Hematopoietic multipotent progenitor cell treated with erythropoietin and hydrocortisone succinate and interleukin-3 and kit ligand, for 6 days (in vitro differentiated cells): Measurements from ENCODE around the gene UQCC2.

Source experiments
- DNase-seq: peaks from one replicate; pipeline ENCODE4 v3.0.0-alpha.2; 2015

The UQCC2 gene

GRCh38 chr6:33725222-33725621 lies 13.7 kb upstream of the UQCC2 start:
- DNase-seq, result no peak

- no peak for DNase-seq
These were observed 12.9 kb upstream of the UQCC2 start for GRCh38 chr6:33724102-33725023.

GRCh38 chr6:33723371-33724085 lies 12.0 kb upstream of the UQCC2 start:
- DNase-seq, result no peak

GRCh38 chr6:33722103-33722623 lies 10.7 kb upstream of the UQCC2 start:
- no peak for DNase-seq

GRCh38 chr6:33721508-33721907 lies 10.0 kb upstream of the UQCC2 start:
- no peak for DNase-seq

- no peak for DNase-seq
These were observed 9.5 kb upstream of the UQCC2 start for GRCh38 chr6:33720998-33721397.

- no peak for DNase-seq
These were observed 8.0 kb upstream of the UQCC2 start for GRCh38 chr6:33719326-33719987.

- no peak for DNase-seq
These were observed 7.2 kb upstream of the UQCC2 start for GRCh38 chr6:33718713-33719112.

GRCh38 chr6:33717934-33718455 lies 6.5 kb upstream of the UQCC2 start:
- no peak for DNase-seq

GRCh38 chr6:33716890-33717632 lies 5.6 kb upstream of the UQCC2 start:
- no peak for DNase-seq

- DNase-seq, result no peak
These were observed 4.9 kb upstream of the UQCC2 start for GRCh38 chr6:33716379-33716778.

- peak; percentile 26 for DNase-seq
These were observed 3.0 kb upstream of the UQCC2 start for GRCh38 chr6:33714385-33715040.

- no peak for DNase-seq
These were observed 2.3 kb upstream of the UQCC2 start for GRCh38 chr6:33713786-33714185.

- no peak for DNase-seq
These were observed 1.4 kb upstream of the UQCC2 start for GRCh38 chr6:33712914-33713313.

GRCh38 chr6:33710296-33711121 lies 991 bp downstream of the UQCC2 start:
- peak; percentile 41 for DNase-seq

- no peak for DNase-seq
These were observed 1.8 kb downstream of the UQCC2 start for GRCh38 chr6:33709605-33710295.

- DNase-seq, result no peak
These were observed 2.8 kb downstream of the UQCC2 start for GRCh38 chr6:33708516-33709204.

GRCh38 chr6:33707771-33708170 lies 3.7 kb downstream of the UQCC2 start:
- DNase-seq, result no peak

GRCh38 chr6:33705955-33706725 lies 5.4 kb downstream of the UQCC2 start:
- no peak for DNase-seq
